Measurements from ENCODE around the gene FOXK1.

FOXK1 gene

GRCh38 chr7:4722960-4723630 is 41.0 kb downstream of the FOXK1 start:
- DNase-seq (ENCODE audit: low spot score): no peak

- no peak for DNase-seq (ENCODE audit: low spot score)
These were observed 42.5 kb downstream of the FOXK1 start for GRCh38 chr7:4724648-4725013.

- peak; percentile 62 for DNase-seq (ENCODE audit: low spot score)
These were observed 43.1 kb downstream of the FOXK1 start for GRCh38 chr7:4725014-4725849.

- DNase-seq (ENCODE audit: low spot score): no peak
These were observed 43.9 kb downstream of the FOXK1 start for GRCh38 chr7:4725850-4726450.

GRCh38 chr7:4726566-4726965 is 44.5 kb downstream of the FOXK1 start:
- no peak for DNase-seq (ENCODE audit: low spot score)

GRCh38 chr7:4727914-4728705 is 46.0 kb downstream of the FOXK1 start:
- DNase-seq (ENCODE audit: low spot score): no peak

- DNase-seq (ENCODE audit: low spot score): no peak
These were observed 47.2 kb downstream of the FOXK1 start for GRCh38 chr7:4729266-4729665.

- DNase-seq (ENCODE audit: low spot score): no peak
These were observed 48.2 kb downstream of the FOXK1 start for GRCh38 chr7:4730276-4730675.

- DNase-seq (ENCODE audit: low spot score): no peak
These were observed 48.9 kb downstream of the FOXK1 start for GRCh38 chr7:4730971-4731370.

- no peak for DNase-seq (ENCODE audit: low spot score)
These were observed 49.7 kb downstream of the FOXK1 start for GRCh38 chr7:4731803-4732202.

- no peak for DNase-seq (ENCODE audit: low spot score)
These were observed 51.9 kb downstream of the FOXK1 start for GRCh38 chr7:4733936-4734528.

GRCh38 chr7:4734587-4735345 is 52.7 kb downstream of the FOXK1 start:
- DNase-seq (ENCODE audit: low spot score): no peak

GRCh38 chr7:4737300-4737699 is 55.2 kb downstream of the FOXK1 start:
- no peak for DNase-seq (ENCODE audit: low spot score)

- DNase-seq (ENCODE audit: low spot score): no peak
These were observed 56.8 kb downstream of the FOXK1 start for GRCh38 chr7:4738711-4739527.

GRCh38 chr7:4739528-4739992 is 57.5 kb downstream of the FOXK1 start:
- DNase-seq (ENCODE audit: low spot score): peak; percentile 48

GRCh38 chr7:4740796-4741195 is 58.7 kb downstream of the FOXK1 start:
- no peak for DNase-seq (ENCODE audit: low spot score)

- DNase-seq (ENCODE audit: low spot score): no peak
These were observed 60.0 kb downstream of the FOXK1 start for GRCh38 chr7:4742051-4742573.

- no peak for DNase-seq (ENCODE audit: low spot score)
These were observed 60.8 kb downstream of the FOXK1 start for GRCh38 chr7:4742852-4743251.

GRCh38 chr7:4744391-4745264 is 62.5 kb downstream of the FOXK1 start:
- peak; percentile 98 for DNase-seq (ENCODE audit: low spot score)
